Glutamatergic neuron (in vitro differentiated cells): ENCODE measurements around the gene NUDT1. TPM values are rescaled to one million over a fixed set of nuclear protein-coding genes. Genes with fewer than 3 reads are reported as not detected.
"Not testable (repeated sequence)": the region's sequence is repeated elsewhere in the genome, so short reads cannot be mapped to it uniquely, and the experiment has no call there.

ENCODE experiments used
- DNase-seq: peaks from one replicate; pipeline ENCODE4 v3.0.0; 2022
- H3K27ac Mint-ChIP-seq: one replicate; pipeline ENCODE4 v1.8.0; 2020; ENCODE audit warnings: mild to moderate bottlenecking, mixed read lengths, inconsistent platforms; ENCODE audit not compliant: unreplicated experiment
- H3K27me3 Mint-ChIP-seq: one replicate; pipeline ENCODE4 v1.8.0; 2020; ENCODE audit warnings: mild to moderate bottlenecking, moderate library complexity, mixed read lengths, inconsistent platforms; ENCODE audit not compliant: unreplicated experiment
- H3K36me3 Mint-ChIP-seq: one replicate; pipeline ENCODE4 v1.8.0; 2020; ENCODE audit warnings: mild to moderate bottlenecking, mixed read lengths, inconsistent platforms; ENCODE audit not compliant: unreplicated experiment
- H3K4me1 Mint-ChIP-seq: one replicate; pipeline ENCODE4 v1.8.0; 2020; ENCODE audit warnings: mild to moderate bottlenecking, low read depth, mixed read lengths, inconsistent platforms; ENCODE audit not compliant: unreplicated experiment
- H3K4me3 Mint-ChIP-seq: one replicate; pipeline ENCODE4 v1.8.0; 2020; ENCODE audit warnings: mild to moderate bottlenecking, mixed read lengths, inconsistent platforms; ENCODE audit not compliant: unreplicated experiment
- H3K9me3 Mint-ChIP-seq: one replicate; pipeline ENCODE4 v1.8.0; 2020; ENCODE audit warnings: mild to moderate bottlenecking, moderate library complexity, mixed read lengths, inconsistent platforms; ENCODE audit not compliant: unreplicated experiment
- total RNA-seq: library from RNA; stranded (reverse); fragmentation: NEBNext Ultra II Directional; extraction: Animal tissue kit (Norgen Biotek cat#: 25700); gene quantifications from one replicate; pipeline ENCODE4 v1.2.1, GENCODE V29; 2021; ENCODE audit not compliant: unreplicated experiment
- TF ChIP-seq, protein P1 (sequence below): fragments of 200-600 bp; sonication (generic); IDR thresholded peaks from one replicate; pipeline ENCODE4 v1.5.0; 2021; ENCODE audit not compliant: partially characterized antibody, unreplicated experiment

NUDT1 gene
- total RNA-seq, 1 donor from 2014 or later, result 19.5 TPM

- Mint-ChIP-seq H3K9me3 (peaks cover 4% of the 10 kb centered on the region), H3K36me3 (peaks cover 4% of the 10 kb centered on the region), H3K4me1 (peaks cover 5% of the 10 kb centered on the region), H3K4me3 (no peak overlapping the region), H3K27me3 (peaks cover 4% of the 10 kb centered on the region), H3K27ac (no peak overlapping the region)
- DNase-seq, result no peak
- TF ChIP-seq, protein P1, sequence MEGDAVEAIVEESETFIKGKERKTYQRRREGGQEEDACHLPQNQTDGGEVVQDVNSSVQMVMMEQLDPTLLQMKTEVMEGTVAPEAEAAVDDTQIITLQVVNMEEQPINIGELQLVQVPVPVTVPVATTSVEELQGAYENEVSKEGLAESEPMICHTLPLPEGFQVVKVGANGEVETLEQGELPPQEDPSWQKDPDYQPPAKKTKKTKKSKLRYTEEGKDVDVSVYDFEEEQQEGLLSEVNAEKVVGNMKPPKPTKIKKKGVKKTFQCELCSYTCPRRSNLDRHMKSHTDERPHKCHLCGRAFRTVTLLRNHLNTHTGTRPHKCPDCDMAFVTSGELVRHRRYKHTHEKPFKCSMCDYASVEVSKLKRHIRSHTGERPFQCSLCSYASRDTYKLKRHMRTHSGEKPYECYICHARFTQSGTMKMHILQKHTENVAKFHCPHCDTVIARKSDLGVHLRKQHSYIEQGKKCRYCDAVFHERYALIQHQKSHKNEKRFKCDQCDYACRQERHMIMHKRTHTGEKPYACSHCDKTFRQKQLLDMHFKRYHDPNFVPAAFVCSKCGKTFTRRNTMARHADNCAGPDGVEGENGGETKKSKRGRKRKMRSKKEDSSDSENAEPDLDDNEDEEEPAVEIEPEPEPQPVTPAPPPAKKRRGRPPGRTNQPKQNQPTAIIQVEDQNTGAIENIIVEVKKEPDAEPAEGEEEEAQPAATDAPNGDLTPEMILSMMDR, result no peak
Observed at GRCh38 chr7:2264158-2264557, 22.1 kb downstream of the NUDT1 start.

DNA sequence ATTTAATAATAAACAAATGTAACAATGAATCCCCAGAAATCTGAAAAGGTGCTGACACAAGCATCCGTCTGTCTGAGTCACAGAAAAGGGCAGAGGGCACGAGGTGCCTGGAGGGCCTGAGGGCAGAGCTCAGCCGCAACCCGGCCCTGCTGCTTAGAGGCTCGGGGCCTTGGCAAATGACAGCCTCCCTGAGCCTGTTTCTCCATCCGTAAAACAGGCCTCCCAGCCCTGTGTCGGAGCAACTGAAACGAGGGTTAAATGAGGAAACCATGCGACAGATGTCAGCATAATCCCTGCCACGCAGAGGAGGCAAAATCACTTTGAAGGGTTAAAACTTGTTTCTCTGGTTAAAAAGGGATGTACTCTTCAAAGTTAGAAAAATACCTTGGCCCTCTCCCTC lies 24.9 kb downstream of the NUDT1 start:
- Mint-ChIP-seq H3K27ac (peak overlapping the region; percentile 33), H3K27me3 (peaks cover 2% of the 10 kb centered on the region), H3K36me3 (peaks cover 4% of the 10 kb centered on the region), H3K4me3 (no peak overlapping the region), H3K4me1 (peaks cover 9% of the 10 kb centered on the region), H3K9me3 (peaks cover 4% of the 10 kb centered on the region)
- no peak for DNase-seq
- TF ChIP-seq, protein P1, result no peak

DNA sequence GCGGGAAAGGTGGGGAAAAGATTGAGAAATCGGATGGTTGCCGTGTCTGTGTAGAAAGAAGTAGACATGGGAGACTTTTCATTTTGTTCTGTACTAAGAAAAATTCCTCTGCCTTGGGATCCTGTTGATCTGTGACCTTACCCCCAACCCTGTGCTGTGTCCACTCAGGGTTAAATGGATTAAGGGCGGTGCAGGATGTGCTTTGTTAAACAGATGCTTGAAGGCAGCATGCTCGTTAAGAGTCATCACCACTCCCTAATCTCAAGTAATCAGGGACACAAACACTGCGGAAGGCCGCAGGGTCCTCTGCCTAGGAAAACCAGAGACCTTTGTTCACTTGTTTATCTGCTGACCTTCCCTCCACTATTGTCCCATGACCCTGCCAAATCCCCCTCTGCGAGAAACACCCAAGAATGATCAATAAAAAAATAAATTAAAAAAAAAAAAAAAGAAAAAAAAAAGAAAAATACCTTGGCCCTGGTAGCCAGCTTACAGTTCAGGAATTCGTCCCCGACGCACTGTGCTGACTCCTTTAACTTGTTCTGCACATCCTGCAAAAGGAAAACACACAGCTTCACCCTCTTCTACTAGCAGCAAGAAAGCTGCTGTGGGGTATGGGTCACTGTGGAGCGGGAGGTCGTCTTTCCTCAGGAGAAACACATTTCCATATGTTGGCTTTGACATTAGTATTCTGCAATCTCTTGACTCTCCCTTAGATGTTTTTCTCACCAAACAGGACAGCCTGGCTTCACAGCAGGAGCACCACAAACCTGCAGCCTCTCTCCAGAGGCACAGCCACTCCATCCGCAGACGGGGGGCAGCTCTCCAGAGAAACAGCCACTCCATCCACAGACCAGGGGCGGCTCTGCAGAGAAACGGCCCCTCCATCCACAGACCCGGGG lies 27.3 kb downstream of the NUDT1 start:
- not testable (repeated sequence) for H3K9me3 Mint-ChIP-seq, H3K4me1 Mint-ChIP-seq, DNase-seq, H3K27me3 Mint-ChIP-seq, H3K36me3 Mint-ChIP-seq
- Mint-ChIP-seq H3K4me3 (peak overlapping the region; percentile 75), H3K27ac (peak overlapping the region; percentile 92)

DNA sequence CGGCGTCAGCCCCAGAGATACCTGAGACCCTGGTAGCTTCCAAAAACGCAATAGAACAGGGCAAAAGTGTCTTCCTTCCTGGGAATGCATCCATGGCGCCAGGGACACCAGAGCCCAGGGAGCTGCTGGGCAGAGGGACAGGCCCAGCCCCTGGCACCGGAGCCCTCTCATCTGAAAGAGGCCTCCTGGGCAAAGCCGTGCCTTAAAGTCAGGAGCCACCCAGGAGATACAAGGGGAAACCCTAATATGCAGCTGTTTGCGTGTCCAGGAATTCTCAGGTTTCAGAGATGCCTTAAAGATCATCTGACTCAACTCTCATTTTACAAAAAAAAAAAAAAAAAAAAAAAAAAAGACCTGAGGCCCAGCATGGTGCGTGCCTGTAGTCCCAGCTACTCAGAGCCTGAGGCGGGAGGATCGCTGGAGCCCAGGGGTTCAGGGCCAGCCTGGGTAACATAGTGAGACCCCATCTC lies 28.0 kb downstream of the NUDT1 start:
- TF ChIP-seq, protein P1, result no peak
- no peak overlapping the region for H3K27ac Mint-ChIP-seq
- peaks cover 4% of the 10 kb centered on the region for H3K4me1 Mint-ChIP-seq
- H3K4me3 Mint-ChIP-seq, result no peak overlapping the region
- H3K36me3 Mint-ChIP-seq, result no peaks in the 10 kb centered on the region
- peaks cover 2% of the 10 kb centered on the region for H3K9me3 Mint-ChIP-seq
- no peaks in the 10 kb centered on the region for H3K27me3 Mint-ChIP-seq
- no peak for DNase-seq

GRCh38 chr7:2270495-2270894 lies 28.5 kb downstream of the NUDT1 start:
- Mint-ChIP-seq H3K27me3 (no peaks in the 10 kb centered on the region), H3K4me1 (peaks cover 4% of the 10 kb centered on the region), H3K9me3 (peaks cover 2% of the 10 kb centered on the region), H3K27ac (no peak overlapping the region), H3K4me3 (no peak overlapping the region), H3K36me3 (no peaks in the 10 kb centered on the region)
- TF ChIP-seq, protein P1, result no peak
- DNase-seq, result no peak
